HG02623 (cell line): ENCODE results near the gene EXOSC10.
A peak's percentile ranks its signal among the peaks of the same experiment; 100 is the strongest.
"Not testable (repeated sequence)": the region's sequence is repeated elsewhere in the genome, so short reads cannot be mapped to it uniquely, and the experiment has no call there.

Experiments used
- ATAC-seq: cut with Tn5 transposase; IDR thresholded peaks from one replicate; pipeline ENCODE4 v1.9.1; 2021; ENCODE audit warnings: moderate library complexity; ENCODE audit not compliant: unreplicated experiment

Gene EXOSC10

DNA sequence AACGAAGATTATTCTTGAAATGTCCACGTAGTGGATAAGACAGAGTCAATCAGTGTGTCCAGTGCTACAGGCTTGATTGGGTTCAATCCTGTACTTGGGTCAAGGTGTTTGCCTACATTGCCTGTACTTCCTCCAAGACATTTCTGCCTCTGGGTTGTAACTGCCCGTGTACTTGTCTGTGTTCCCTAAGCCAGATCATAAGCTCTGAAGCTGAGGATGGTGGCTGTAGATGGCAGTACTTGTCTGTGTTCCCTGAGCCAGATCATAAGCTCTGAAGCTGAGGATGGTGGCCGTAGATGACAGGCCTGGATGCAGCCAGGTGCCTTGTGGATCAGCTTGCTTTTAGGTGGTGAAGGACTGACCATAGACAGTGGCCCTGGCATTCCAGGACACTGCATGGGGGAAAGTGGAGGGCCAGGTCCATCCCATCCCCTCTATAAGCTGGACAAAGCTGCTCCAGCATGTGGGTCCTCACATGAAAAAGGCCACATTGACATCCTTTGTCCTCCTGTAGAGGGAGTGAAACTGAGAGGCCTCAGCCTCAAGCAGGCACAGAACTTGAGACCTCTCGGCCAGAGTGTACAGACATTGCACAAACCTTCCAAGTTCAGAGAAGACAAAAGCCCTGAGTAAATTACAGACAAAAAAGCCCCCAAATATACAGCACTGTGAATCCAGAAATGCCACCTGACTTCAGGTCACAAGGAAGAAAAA, 37.9 kb downstream of the EXOSC10 start:
- ATAC-seq = no peak

DNA sequence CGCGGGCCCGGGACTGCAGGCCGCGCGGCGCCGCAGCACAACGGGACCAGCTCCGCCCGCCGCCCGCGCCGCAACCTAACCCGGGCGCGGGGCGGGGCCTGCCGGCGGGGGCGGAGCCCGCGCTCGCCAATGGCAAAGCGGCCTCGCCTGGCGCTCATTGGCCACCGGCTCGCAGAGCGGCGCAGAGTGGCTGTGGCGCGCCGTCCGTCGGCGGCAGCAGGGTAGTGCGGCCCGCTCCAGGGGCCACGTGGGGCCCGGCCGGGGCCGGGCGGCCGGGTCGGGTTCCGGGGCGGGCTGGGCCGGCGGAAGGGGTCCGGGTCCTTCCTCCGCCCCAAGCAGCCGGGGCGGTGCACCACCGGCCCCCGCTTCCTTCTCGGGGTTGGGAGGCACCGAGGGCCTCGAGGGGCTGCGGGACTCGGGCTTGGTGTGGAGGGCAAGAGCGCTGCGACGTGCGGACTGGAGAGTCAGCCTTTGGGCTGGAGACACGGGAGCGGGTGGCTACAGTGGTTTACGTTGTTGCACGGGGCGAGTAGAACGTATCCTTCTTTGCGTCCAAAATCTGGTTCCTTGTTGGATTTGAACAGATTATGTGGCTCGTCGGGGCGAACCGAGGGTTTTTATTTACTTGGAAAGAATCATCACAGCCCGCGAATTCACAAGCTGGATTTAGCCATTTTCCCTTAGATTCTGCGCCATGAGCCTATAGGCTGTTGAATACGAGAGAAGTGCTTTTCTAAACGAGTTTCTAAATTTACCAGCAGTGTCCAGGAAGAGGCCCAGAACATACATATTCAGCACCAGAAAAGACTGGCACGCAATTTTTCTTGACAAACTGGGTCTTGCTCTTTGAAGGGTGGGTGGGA, 39.5 kb downstream of the EXOSC10 start, which contains the start of gene SRM:
TSS of gene SRM (minus strand) at position 51 of the 863 bp plus-strand sequence. CDS start 75 bp downstream, outside the sequence.
- peak; percentile 88 for ATAC-seq

DNA sequence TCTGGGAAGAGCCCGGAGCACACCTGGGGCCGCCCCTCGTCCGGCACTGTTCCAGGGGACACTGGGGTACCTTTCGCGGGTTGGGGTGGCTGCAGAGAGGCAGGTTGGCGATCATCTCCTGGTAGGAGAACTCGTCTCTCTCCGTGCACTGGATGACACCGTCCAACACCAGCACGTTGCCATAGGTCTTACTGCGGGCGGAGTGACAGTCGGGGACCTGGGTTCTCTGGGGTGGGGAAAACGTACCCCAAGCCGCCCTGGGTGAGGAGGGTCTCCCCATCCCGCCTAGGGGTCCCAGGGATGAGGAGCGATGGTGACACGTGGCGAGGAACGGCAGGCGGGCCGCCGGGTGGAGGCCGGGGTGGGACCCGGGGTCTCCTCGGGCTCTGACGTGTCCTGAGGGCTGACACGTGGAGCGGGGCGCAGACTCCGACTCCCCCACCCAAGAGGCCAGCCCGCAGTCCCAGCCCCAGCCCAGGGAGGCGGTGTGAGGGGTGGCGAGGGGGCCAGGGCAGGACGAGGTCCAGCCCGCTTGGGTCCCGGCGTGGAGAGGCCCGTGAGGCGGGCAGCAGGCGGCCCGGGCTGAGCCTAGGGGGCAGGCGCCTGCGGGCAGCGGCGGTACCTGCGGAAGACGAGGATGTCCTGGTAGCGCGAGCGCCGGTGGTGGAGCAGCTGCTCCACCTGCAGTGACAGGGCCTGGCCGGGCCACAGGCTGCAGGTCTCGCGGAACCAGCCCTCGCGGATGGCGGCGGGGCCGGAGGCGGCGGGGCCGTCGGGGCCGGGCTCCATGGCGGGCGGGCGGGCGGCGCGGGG, 40.3 kb downstream of the EXOSC10 start:
- no peak for ATAC-seq

DNA sequence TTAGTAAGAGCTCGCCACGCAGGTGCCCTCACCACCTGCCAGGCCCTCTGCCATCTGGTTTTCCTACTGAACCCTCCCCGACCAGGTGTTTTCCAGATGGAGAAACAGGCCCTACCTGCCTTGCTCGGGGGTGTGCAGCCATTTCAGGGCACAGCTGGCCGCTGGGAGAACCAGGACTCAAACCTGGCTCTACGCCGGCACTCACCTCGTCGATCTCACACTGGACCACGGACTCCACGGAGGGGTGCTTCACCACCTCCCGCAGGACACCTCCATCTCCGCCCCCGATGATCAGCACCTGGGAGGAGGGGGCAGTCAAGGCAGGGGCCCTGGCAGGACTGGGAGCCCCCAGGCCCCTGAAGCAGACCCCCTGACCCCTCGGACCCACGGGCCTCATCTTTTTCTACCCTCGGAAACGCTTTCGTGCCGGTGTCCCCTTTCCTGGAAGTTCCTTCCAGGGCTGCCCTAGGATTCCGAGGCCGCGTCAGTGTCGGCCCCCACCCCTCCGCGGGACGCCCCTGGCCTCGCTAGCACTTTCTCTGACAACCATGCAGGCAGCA, 41.0 kb downstream of the EXOSC10 start:
- ATAC-seq = no peak

- no peak for ATAC-seq
These were observed 41.6 kb downstream of the EXOSC10 start for GRCh38 chr1:11058026-11058425.

DNA sequence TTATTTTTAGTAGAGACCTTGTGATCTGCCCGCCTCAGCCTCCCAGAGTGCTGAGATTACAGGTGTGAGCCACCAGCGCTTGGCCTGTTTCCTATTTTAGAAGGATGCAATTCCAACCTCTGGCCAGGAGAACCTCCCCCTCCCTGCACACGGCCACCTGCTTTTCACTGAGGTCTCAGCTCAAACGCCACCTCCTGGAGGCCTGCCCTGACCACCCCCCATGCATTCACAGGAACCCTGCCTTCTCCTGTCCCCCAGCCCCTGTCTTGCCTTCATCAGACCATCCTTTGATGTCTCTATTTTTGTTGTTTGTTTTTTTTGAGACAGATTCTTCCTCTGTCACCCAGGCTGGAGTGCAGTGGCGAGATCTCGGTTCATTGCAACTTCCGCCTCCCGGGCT, 42.2 kb downstream of the EXOSC10 start:
- ATAC-seq = no peak

DNA sequence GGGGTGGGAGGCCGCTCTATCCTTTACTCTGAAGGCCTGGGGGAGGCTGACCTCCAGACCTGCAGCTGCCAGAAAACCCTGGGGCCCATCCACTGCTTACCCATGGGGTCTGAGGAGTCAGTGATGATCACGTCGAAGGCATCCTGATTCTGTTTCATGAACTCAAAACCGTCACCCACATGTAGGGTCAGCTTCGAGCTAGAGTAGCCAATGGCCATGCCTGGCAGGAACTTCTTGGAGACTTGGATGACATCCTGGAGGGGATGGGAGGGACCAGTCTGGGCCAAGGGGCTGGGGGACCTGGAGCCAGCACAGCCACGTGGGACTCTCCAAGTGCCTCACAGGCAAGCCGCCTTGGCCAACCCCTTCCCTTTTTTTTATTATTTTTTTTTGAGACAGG, 43.2 kb downstream of the EXOSC10 start:
- ATAC-seq = no peak

GRCh38 chr1:11055676-11056075, 44.0 kb downstream of the EXOSC10 start:
- ATAC-seq = no peak

DNA sequence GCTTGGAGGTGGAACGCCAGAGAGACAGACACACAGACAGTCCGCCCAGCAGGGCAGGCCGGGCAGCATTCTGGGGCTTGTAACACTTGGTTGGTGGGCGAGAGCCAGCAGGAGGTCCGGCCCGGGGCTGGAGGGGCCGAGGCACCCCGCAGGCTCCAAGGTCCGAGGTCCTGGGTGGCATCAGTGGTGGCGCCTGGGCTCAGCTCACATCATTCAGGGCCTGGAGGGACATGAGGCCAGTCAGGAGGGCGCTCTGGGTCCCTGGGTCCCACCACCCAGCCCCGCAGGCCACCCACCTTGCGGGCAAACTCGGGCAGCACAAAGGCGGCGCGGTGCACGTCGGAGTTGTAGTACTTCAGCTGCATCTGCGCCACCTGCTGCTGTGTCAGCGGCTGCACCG, 45.0 kb downstream of the EXOSC10 start:
- no peak for ATAC-seq

GRCh38 chr1:11054181-11054580, 45.5 kb downstream of the EXOSC10 start:
- ATAC-seq = no peak

GRCh38 chr1:11053758-11054137, 45.9 kb downstream of the EXOSC10 start:
- ATAC-seq = no peak

DNA sequence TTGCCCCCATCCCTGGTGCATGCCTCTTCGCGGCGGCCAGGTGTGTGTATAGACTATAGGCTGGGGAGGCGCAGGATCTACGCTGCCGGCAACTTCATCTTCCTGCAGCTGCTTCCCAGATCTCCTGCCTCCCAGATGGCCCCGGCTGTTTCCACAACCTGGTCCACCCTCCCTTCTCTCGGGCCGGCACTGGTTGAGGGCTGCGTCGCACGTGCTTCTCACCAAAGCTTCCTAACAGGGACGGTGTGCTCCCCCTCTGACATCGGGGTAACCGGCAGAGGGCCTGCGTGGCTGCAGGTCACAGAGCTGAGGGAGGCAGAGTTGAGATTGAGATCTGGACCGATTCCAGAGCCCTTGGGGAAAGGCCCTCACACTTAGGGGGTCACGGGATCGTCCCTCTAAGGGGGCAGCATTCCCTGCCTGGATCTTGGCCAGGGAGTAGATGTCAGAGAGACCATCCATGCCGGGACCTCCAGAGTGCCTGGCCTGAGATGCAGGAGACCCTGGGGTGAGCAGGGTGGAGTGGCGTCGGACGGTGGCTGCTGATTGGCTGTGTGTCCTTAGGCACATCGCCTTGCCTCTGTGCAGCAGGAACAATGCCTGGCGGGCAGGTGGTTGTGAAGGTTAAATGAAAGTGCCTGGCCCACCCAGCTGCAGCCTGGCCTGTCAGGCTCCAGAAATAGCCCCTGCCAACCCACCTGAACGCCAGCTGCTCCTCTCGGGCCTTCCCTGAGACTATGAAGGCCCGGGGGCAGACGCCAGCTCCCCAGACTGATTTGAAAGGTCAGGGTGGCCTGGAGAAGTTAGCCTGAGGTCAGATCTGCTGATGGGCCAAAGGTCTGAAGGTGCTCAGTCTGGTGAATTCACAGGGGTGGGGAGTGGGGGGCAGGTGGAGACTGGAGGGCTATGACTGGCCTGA, 46.6 kb downstream of the EXOSC10 start:
- no peak for ATAC-seq

GRCh38 chr1:11051781-11052511, 47.7 kb downstream of the EXOSC10 start:
- no peak for ATAC-seq

- ATAC-seq = not testable (repeated sequence)
These were observed 48.5 kb downstream of the EXOSC10 start for GRCh38 chr1:11051121-11051520.

- no peak for ATAC-seq
These were observed 52.9 kb downstream of the EXOSC10 start, which contains the start of gene MASP2 for GRCh38 chr1:11046625-11047365. Gene MASP2, minus strand, starts transcription at chr1:11047239. Its CDS starts 32 bp downstream, at chr1:11047207.

DNA sequence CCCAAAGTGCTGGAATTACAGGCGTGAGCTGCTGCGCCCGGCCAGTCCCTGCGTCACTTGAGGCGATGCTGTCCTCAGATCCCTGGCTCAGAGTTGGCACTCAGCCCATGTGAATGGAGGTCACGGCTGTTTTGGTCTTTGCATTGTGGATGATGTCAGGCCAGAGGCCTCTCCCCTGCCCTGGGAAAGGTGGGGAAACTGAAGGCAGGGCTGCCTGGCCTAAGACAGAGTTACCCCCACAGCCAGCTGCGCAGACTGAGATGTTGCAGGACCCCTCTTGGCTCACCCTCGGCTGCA, 53.5 kb downstream of the EXOSC10 start:
- ATAC-seq = no peak

DNA sequence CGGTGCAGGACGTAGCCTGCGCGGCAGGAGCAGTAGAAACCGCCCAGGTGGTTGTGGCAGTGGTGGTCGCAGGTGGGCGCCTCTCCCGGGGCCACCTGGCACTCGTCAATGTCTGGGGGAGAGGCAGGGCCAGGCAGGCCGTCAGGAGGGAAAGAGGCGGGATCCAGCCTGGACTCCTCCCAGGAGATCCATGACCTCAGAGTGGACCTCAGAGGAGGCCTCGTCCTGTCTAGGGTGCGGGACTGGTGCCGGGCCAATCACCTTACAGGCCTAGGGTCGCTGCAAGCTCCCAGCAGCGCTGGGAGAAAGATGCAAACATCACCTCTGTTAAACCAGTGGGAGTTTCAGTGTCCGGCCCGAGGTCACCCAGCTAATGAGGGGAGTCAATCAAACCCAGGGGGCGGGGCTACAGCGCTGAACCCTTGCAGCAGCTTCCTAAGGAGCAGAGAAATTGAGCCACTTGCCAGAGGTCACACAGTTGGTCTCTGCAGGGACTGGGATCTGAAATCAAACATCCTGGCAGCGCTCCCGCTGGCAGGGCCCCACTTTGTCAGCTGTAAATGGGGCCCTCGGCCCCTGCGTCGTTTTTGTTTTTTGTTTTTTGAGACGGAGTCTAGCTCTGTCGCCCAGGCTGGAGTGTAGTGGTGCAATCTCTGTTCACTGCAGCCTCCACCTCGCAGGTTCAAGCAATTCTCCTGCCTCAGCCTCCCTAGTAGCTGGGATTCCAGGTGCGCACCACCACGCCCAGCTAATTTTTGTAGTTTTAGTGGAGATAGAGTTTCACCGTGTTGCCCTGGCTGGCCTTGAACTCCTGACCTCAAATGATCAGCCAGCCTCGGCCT, 54.0 kb downstream of the EXOSC10 start:
- ATAC-seq = no peak
